Measurements from ENCODE around the gene AKAP6.

DNA sequence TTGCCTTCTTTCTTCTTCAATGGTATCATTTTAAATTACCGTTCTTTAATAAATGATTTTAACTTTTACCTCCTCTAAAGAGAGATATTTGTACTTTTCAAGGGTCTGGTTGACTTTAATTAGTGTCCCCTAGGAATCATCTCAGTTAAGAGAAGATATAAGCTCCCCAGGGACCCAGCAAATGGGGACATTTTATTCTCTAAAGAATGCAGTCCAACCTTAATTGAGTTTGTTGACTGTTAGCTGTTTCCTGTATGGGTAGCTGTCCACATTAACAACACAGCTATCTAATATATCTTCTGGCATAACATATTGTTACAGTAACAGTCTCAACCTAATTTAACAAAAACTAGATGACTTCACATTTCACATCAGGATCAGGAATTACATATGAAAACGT, 368.0 kb downstream of the AKAP6 start:
- no peak for TF ChIP-seq POLR2A (IDR thresholded peaks at IDR 0.05)
- TF ChIP-seq CTCF (IDR thresholded peaks at IDR 0.05): no peak
